Testis (tissue), 2 donors: ENCODE measurements around the gene CEMIP.

Source experiments
- POLR2A ChIP-seq: fragments of 450-650 bp; IDR thresholded peaks from one replicate; pipeline ENCODE4 v1.6.1; 2017; ENCODE audit warnings: antibody characterized with exemption, mild to moderate bottlenecking, moderate library complexity
- TF ChIP-seq, protein P1 (sequence below), 3 experiments: fragments of 450-650 bp in 2 of 3; fragments of 200-600 bp in 1 of 3; sonication (generic) in 1 of 3; IDR thresholded peaks; one replicate each; pipeline ENCODE4 v1.5.1; 2016 to 2019; ENCODE audit warnings: antibody characterized with exemption in 3 of 3, mild to moderate bottlenecking in 2 of 3, moderate library complexity in 1 of 3

DNA sequence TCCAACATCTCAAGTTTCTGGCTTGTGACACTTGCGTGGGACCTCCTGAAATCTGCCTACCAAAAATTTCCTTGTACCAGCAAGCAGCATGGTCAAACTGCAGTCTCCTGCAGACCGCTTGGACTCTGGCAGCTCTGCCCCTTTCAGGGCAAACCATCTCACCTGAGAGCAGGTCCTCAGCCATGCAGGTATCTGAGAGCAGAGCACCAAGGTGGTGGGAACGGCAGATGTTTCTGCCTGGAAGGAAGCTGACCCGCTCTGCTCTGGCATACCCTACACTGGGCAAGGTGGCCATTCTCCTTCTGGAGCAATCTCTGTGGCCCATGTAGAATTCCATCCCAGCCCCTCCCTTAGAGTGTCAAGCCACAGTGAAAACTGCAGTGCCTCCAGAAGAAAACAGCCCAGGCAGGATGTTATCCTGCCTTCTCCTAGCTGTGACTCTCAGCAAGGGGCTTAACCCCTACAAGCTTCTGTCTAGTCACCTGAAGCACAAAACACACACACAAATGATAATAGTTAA lies 188.9 kb downstream of the CEMIP start:
- TF ChIP-seq, protein P1, sequence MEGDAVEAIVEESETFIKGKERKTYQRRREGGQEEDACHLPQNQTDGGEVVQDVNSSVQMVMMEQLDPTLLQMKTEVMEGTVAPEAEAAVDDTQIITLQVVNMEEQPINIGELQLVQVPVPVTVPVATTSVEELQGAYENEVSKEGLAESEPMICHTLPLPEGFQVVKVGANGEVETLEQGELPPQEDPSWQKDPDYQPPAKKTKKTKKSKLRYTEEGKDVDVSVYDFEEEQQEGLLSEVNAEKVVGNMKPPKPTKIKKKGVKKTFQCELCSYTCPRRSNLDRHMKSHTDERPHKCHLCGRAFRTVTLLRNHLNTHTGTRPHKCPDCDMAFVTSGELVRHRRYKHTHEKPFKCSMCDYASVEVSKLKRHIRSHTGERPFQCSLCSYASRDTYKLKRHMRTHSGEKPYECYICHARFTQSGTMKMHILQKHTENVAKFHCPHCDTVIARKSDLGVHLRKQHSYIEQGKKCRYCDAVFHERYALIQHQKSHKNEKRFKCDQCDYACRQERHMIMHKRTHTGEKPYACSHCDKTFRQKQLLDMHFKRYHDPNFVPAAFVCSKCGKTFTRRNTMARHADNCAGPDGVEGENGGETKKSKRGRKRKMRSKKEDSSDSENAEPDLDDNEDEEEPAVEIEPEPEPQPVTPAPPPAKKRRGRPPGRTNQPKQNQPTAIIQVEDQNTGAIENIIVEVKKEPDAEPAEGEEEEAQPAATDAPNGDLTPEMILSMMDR (IDR thresholded peaks at IDR 0.05): no peak
- no peak for TF ChIP-seq POLR2A
